Memory B cell (primary cell): ENCODE data around the gene AP2A1.

Experiments
- ATAC-seq: fragments of 150-1000 bp; cut with Tn5 transposase; 2 replicates; pipeline ENCODE4 v1.10.0; 2021; ENCODE audit warnings: low read depth, mild to moderate bottlenecking, moderate library complexity
- DNase-seq, 2 donors: peaks; one replicate each; pipeline ENCODE4 v3.0.0; 2022; ENCODE audit warnings: low spot score in 2 of 2
- H3K27ac Mint-ChIP-seq: one replicate; pipeline ENCODE4 v1.8.0; 2022; ENCODE audit warnings: mild to moderate bottlenecking, moderate library complexity, mixed read lengths
- H3K27me3 Mint-ChIP-seq: one replicate; pipeline ENCODE4 v1.8.0; 2022; ENCODE audit warnings: mixed read lengths
- H3K36me3 Mint-ChIP-seq: one replicate; pipeline ENCODE4 v1.8.0; 2022; ENCODE audit warnings: mild to moderate bottlenecking, mixed read lengths
- H3K4me1 Mint-ChIP-seq: one replicate; pipeline ENCODE4 v1.8.0; 2022; ENCODE audit warnings: mixed read lengths
- H3K4me3 Mint-ChIP-seq: one replicate; pipeline ENCODE4 v1.8.0; 2022; ENCODE audit warnings: mild to moderate bottlenecking, moderate library complexity, mixed read lengths
- H3K9me3 Mint-ChIP-seq: one replicate; pipeline ENCODE4 v1.8.0; 2022; ENCODE audit warnings: mixed read lengths

Gene AP2A1

DNA sequence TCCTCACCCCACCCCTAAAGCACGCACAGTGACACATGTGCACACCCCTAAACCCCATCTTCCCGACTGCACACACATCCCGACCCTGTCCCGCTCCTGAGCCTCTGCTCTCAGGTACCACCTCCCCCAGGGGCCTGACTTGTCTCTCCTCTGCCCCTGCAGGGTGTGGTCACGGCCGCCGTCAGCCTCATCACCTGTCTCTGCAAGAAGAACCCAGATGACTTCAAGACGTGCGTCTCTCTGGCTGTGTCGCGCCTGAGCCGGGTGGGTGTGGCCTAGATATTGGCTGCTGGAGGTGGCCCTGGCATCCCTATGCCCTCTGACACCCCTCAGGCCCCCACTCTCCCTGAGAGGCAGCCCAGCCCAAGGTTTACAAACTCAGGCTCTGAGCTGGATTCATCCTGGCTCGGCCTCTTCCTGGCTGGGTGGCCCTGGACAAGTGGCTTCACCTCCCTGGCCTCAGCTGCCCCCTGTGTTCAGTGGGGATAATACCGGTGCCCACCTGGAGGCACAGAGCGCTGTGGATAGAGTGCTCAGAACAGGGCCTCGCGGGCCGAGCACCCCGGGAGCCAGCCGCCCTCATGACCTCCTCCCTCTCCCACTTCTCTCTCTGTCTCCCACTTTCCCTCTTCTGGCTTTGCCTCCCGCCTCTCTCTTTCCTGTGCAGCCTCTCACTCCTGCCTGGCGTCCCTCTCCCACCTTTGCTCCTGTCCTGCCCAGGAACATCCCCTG lies 26.2 kb downstream of the AP2A1 start:
- Mint-ChIP-seq H3K4me1 (peaks cover 10% of the 10 kb centered on the region), H3K4me3 (no peak overlapping the region), H3K27ac (peak overlapping the region; percentile 45), H3K27me3 (no peaks in the 10 kb centered on the region), H3K9me3 (no peaks in the 10 kb centered on the region), H3K36me3 (peaks cover 40% of the 10 kb centered on the region)
- no peak for DNase-seq
- ATAC-seq = no peak

DNA sequence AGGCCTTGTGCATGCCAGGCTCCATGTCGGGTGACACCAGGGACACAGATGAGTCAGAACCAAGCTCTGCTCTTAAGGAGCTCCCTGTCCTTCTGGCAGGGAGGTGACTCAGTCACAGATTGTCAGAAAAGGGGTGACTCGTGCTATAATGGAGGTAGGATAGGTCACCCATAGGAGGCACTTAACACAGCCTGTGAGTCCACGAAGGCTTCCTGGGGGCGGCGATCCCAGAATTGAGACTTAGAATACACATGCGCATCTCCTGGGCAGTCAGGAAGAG lies 26.7 kb downstream of the AP2A1 start:
- Mint-ChIP-seq H3K36me3 (peaks cover 36% of the 10 kb centered on the region), H3K4me1 (peaks cover 6% of the 10 kb centered on the region), H3K27me3 (no peaks in the 10 kb centered on the region), H3K4me3 (no peak overlapping the region), H3K9me3 (no peaks in the 10 kb centered on the region), H3K27ac (peak overlapping the region; percentile 45)
- no peak for DNase-seq
- ATAC-seq = no peak

DNA sequence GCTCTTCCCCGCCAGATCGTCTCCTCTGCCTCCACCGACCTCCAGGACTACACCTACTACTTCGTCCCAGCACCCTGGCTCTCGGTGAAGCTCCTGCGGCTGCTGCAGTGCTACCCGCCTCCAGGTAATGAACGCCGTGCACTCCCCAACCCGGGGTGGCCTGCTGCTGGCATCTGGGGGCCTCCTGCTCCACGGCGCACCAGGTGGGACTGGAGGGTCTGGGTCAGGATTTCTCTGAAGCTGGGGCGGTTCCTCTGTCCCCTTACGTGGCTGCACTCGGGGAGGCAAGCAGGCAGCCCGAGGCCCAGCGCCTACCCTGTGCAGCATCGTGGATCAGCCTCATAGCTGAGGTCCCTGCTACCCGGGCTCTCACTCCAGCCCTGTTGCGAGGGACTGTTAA lies 28.8 kb downstream of the AP2A1 start:
- H3K4me3 Mint-ChIP-seq = no peak overlapping the region
- peaks cover 31% of the 10 kb centered on the region for H3K36me3 Mint-ChIP-seq
- H3K4me1 Mint-ChIP-seq = peaks cover 3% of the 10 kb centered on the region
- DNase-seq (no peak), ATAC-seq (no peak)
- H3K27ac Mint-ChIP-seq = no peak overlapping the region
- H3K27me3 Mint-ChIP-seq = no peaks in the 10 kb centered on the region
- no peaks in the 10 kb centered on the region for H3K9me3 Mint-ChIP-seq

DNA sequence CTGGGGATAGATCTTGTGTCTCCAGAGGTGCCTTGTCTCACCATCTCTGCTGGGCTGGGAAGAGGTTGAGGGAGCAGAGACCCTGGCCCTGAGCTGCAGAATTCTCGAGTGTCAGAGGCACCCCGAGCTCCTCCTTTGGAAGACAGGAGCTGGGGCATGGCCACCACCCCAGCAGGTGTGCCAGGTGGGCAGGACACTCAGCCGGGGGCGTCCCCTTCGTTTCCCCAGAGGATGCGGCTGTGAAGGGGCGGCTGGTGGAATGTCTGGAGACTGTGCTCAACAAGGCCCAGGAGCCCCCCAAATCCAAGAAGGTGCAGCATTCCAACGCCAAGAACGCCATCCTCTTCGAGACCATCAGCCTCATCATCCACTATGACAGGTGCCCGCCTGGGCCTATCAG lies 31.8 kb downstream of the AP2A1 start:
- ATAC-seq (no peak), DNase-seq (no peak)
- Mint-ChIP-seq H3K4me3 (no peak overlapping the region), H3K36me3 (peaks cover 34% of the 10 kb centered on the region), H3K27ac (no peak overlapping the region), H3K27me3 (no peaks in the 10 kb centered on the region), H3K9me3 (no peaks in the 10 kb centered on the region), H3K4me1 (peaks cover 2% of the 10 kb centered on the region)

DNA sequence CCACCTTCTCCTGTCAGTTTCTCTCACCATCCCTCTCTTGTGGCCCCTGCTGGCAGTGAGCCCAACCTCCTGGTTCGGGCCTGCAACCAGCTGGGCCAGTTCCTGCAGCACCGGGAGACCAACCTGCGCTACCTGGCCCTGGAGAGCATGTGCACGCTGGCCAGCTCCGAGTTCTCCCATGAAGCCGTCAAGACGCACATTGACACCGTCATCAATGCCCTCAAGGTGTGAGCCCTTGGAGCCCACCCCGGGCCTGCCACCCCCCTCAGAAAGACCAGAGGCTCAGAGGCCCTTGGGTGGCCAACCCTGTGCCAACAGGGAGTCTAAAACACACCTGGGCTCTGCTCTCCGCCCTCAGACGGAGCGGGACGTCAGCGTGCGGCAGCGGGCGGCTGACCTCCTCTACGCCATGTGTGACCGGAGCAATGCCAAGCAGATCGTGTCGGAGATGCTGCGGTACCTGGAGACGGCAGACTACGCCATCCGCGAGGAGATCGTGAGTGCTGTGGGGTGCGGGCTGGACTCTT lies 32.5 kb downstream of the AP2A1 start:
- ATAC-seq (no peak), DNase-seq (no peak)
- Mint-ChIP-seq H3K27ac (no peak overlapping the region), H3K9me3 (no peaks in the 10 kb centered on the region), H3K36me3 (peaks cover 35% of the 10 kb centered on the region), H3K27me3 (no peaks in the 10 kb centered on the region), H3K4me1 (peaks cover 2% of the 10 kb centered on the region), H3K4me3 (no peak overlapping the region)

DNA sequence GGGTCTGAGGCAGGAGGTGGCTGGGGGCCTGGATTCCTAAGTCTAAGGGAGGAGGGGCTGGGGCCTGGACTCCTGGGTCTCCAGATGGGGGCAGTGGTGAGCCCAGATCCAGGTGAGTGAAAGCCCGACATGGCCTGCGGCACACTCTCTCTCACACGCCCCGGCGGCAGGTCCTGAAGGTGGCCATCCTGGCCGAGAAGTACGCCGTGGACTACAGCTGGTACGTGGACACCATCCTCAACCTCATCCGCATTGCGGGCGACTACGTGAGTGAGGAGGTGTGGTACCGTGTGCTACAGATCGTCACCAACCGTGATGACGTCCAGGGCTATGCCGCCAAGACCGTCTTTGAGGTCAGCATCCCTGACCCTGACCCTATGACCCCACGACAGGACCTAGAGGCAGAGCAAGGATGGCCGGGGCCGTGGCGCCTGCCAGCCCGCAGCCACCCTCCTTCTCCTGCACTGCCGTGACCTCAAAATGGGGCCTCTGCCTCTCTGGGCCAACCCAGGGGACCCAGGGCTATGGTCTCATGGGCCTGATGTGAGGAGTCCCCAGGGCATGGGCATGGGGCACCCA lies 33.1 kb downstream of the AP2A1 start:
- DNase-seq = no peak
- Mint-ChIP-seq H3K27ac (no peak overlapping the region), H3K4me3 (no peak overlapping the region), H3K4me1 (peaks cover 2% of the 10 kb centered on the region), H3K9me3 (no peaks in the 10 kb centered on the region), H3K36me3 (peaks cover 34% of the 10 kb centered on the region), H3K27me3 (no peaks in the 10 kb centered on the region)
- no peak for ATAC-seq

DNA sequence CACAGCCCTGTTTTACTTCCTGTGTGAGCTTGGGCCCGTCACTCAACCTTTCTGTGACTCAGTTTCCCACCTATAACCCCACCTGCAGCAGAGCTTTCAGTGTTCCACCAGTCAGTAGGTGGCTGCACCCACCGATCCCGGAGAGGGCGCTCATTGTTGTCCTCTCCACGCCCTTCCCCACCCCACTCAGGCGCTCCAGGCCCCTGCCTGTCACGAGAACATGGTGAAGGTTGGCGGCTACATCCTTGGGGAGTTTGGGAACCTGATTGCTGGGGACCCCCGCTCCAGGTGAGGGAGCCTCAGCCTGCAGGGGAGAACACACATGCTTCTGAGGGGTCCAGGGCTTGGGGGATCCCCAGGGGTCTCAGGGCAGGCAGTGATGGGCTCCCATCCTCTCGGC lies 34.0 kb downstream of the AP2A1 start:
- H3K36me3 Mint-ChIP-seq = peaks cover 25% of the 10 kb centered on the region
- ATAC-seq (no peak), DNase-seq (no peak)
- H3K4me3 Mint-ChIP-seq = no peak overlapping the region
- H3K9me3 Mint-ChIP-seq = no peaks in the 10 kb centered on the region
- H3K4me1 Mint-ChIP-seq = peaks cover 2% of the 10 kb centered on the region
- no peaks in the 10 kb centered on the region for H3K27me3 Mint-ChIP-seq
- H3K27ac Mint-ChIP-seq = no peak overlapping the region

DNA sequence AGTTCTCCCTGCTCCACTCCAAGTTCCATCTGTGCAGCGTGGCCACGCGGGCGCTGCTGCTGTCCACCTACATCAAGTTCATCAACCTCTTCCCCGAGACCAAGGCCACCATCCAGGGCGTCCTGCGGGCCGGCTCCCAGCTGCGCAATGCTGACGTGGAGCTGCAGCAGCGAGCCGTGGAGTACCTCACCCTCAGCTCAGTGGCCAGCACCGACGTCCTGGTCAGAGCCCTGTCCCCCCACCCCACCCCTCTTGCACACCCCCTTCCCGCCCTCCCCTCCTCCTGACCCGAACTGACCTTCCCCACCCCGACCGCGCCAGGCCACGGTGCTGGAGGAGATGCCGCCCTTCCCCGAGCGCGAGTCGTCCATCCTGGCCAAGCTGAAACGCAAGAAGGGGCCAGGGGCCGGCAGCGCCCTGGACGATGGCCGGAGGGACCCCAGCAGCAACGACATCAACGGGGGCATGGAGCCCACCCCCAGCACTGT lies 34.6 kb downstream of the AP2A1 start:
- H3K4me3 Mint-ChIP-seq = no peak overlapping the region
- no peak for DNase-seq
- H3K9me3 Mint-ChIP-seq = no peaks in the 10 kb centered on the region
- peaks cover 2% of the 10 kb centered on the region for H3K4me1 Mint-ChIP-seq
- H3K36me3 Mint-ChIP-seq = peaks cover 25% of the 10 kb centered on the region
- no peaks in the 10 kb centered on the region for H3K27me3 Mint-ChIP-seq
- no peak for ATAC-seq
- no peak overlapping the region for H3K27ac Mint-ChIP-seq

DNA sequence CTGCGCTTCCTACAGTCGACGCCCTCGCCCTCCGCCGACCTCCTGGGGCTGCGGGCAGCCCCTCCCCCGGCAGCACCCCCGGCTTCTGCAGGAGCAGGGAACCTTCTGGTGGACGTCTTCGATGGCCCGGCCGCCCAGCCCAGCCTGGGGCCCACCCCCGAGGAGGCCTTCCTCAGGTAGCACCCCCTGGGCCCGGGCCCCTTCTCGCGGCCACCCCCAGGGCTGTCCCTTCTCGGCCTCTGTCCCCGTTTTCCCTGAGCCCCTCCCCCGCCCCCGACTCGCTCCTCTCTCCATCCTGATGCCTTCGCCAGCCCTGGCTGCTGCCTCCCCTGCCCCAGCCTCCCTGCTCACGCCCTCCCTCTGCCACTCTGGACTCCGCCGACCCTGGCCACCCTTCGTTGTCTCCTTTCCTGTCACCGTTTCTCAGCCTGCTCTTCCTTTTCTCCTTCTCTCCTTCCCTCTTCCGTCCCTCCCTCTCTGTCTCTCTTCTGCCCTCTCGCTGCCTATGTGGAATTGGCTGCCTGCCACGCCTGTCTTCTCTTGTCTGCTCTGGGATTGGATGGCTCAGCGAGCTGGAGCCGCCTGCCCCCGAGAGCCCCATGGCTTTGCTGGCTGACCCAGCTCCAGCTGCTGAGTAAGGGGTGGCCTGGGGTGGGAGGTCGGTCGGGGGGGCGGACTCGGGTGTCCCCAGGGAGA lies 35.3 kb downstream of the AP2A1 start:
- no peak overlapping the region for H3K4me3 Mint-ChIP-seq
- H3K27me3 Mint-ChIP-seq = no peaks in the 10 kb centered on the region
- H3K27ac Mint-ChIP-seq = peak overlapping the region; percentile 45
- peaks cover 2% of the 10 kb centered on the region for H3K4me1 Mint-ChIP-seq
- H3K9me3 Mint-ChIP-seq = no peaks in the 10 kb centered on the region
- ATAC-seq (no peak), DNase-seq (no peak)
- peaks cover 22% of the 10 kb centered on the region for H3K36me3 Mint-ChIP-seq

DNA sequence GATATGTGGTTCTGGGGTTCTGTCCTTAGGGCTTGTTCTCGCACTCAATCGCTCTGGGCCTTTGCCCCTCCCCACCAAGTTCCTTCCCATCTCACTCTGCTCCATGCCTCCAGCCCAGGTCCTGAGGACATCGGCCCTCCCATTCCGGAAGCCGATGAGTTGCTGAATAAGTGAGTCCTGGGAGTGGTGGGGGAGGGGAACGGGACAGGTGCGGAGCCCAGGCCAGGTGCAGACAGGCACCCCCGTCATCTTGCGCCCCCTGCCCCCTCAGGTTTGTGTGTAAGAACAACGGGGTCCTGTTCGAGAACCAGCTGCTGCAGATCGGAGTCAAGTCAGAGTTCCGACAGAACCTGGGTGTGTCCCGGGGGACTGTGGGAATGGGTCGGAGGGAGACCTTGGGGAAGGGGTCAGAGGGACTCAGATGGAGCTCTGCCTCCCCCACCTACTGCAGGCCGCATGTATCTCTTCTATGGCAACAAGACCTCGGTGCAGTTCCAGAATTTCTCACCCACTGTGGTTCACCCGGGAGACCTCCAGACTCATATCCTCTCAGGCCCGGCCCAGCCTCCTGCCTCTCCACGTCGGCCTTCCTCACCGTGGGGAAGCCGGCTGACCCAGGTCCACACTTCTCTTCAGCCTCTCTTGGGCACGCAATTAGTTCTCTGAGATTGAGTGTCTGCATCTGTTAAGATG lies 36.2 kb downstream of the AP2A1 start:
- H3K4me3 Mint-ChIP-seq = no peak overlapping the region
- no peaks in the 10 kb centered on the region for H3K9me3 Mint-ChIP-seq
- no peaks in the 10 kb centered on the region for H3K27me3 Mint-ChIP-seq
- no peak overlapping the region for H3K27ac Mint-ChIP-seq
- peaks cover 22% of the 10 kb centered on the region for H3K36me3 Mint-ChIP-seq
- H3K4me1 Mint-ChIP-seq = peaks cover 6% of the 10 kb centered on the region
- DNase-seq = no peak
- no peak for ATAC-seq

DNA sequence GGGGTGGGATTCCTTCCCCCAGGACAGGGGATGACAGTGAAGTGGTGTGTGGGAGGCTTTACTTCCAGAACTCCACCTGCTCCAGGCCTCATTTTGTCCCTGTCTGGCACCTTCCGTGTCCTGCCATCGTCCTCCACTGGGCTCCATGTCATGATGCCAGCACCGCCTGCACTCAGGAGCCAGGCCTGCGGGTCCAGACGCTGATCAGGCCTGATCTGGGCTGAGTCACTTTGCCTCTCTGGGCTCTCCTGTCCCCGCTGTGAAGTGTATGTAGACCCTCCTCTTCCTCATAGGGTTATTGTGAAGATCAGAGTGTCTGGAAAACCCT lies 36.7 kb downstream of the AP2A1 start:
- DNase-seq (no peak), ATAC-seq (no peak)
- H3K36me3 Mint-ChIP-seq = peaks cover 22% of the 10 kb centered on the region
- no peaks in the 10 kb centered on the region for H3K9me3 Mint-ChIP-seq
- H3K4me1 Mint-ChIP-seq = peaks cover 9% of the 10 kb centered on the region
- no peak overlapping the region for H3K27ac Mint-ChIP-seq
- H3K4me3 Mint-ChIP-seq = no peak overlapping the region
- H3K27me3 Mint-ChIP-seq = no peaks in the 10 kb centered on the region

DNA sequence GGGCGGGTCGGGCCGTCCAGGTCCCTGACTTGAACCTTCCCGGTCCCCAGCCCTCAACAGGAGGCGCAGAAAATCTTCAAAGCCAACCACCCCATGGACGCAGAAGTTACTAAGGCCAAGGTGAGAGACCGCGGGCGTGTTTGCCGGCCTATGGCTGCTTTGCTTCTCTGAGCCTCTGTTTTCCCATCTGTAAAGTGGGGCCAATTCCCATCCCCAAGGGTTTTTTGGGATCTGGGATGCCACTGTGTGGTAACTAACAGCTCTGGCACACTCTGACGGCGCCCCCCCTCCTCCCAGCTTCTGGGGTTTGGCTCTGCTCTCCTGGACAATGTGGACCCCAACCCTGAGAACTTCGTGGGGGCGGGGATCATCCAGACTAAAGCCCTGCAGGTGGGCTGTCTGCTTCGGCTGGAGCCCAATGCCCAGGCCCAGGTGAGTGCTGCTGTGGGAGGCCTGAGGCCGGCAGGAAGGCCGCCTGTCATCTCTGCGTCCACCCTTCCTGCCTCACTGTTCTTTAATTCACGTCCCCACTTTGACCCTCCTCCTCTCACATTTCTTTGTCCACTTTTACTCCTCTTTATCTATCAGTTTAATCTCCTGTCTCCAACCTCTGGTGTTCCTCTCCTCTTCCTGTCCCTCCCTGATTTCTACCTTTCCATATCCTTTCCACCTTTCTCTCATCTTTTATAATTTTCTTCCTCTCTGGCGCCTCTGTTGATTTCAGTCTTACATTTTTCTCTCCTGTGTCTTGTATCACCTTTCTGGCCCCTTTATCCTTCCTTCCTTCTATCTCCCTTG lies 39.2 kb downstream of the AP2A1 start:
- H3K36me3 Mint-ChIP-seq = peaks cover 18% of the 10 kb centered on the region
- H3K4me3 Mint-ChIP-seq = no peak overlapping the region
- ATAC-seq (no peak), DNase-seq (no peak)
- no peaks in the 10 kb centered on the region for H3K9me3 Mint-ChIP-seq
- peaks cover 22% of the 10 kb centered on the region for H3K4me1 Mint-ChIP-seq
- peak overlapping the region; percentile 9 for H3K27ac Mint-ChIP-seq
- no peaks in the 10 kb centered on the region for H3K27me3 Mint-ChIP-seq

DNA sequence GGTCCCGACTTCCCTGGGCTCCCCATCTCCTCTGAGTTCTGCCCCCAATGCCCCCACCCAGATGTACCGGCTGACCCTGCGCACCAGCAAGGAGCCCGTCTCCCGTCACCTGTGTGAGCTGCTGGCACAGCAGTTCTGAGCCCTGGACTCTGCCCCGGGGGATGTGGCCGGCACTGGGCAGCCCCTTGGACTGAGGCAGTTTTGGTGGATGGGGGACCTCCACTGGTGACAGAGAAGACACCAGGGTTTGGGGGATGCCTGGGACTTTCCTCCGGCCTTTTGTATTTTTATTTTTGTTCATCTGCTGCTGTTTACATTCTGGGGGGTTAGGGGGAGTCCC lies 39.8 kb downstream of the AP2A1 start:
- DNase-seq (no peak), ATAC-seq (no peak)
- peaks cover 16% of the 10 kb centered on the region for H3K36me3 Mint-ChIP-seq
- peaks cover 22% of the 10 kb centered on the region for H3K4me1 Mint-ChIP-seq
- peak overlapping the region; percentile 9 for H3K27ac Mint-ChIP-seq
- H3K27me3 Mint-ChIP-seq = no peaks in the 10 kb centered on the region
- H3K9me3 Mint-ChIP-seq = no peaks in the 10 kb centered on the region
- H3K4me3 Mint-ChIP-seq = no peak overlapping the region
